Common myeloid progenitor, CD34-positive (primary cell): ENCODE data around the gene PCSK5.

Experiments used
- CTCF ChIA-PET: fragments of 350-600 bp; sonication (Branson Sonifier 250); formaldehyde crosslinking; loops from one replicate; lab custom pipeline; 2021; ENCODE audit warnings: antibody characterized with exemption; lab: Charles Lee
- POLR2A ChIA-PET: fragments of 350-600 bp; sonication (Branson Sonifier 250); formaldehyde crosslinking; loops from one replicate; lab custom pipeline; 2021; ENCODE audit warnings: antibody characterized with exemption; lab: Charles Lee
- DNase-seq, 3 donors: peaks; one replicate each; pipeline versions ENCODE4 v3.0.0 to v3.0.0-alpha.2; 2013
- H3K27ac ChIP-seq, 2 experiments: 1 replicate in 1 of 2; 2 replicates in 1 of 2; pipeline ENCODE4 v1.7.0; 2013; ENCODE audit warnings: inconsistent platforms in 2 of 2, low read length in 2 of 2, mild to moderate bottlenecking in 2 of 2, low read depth in 1 of 2, moderate library complexity in 1 of 2; ENCODE audit not compliant: severe bottlenecking in 2 of 2, insufficient read depth in 1 of 2, poor library complexity in 1 of 2
- H3K27me3 ChIP-seq, 5 experiments: replicated peaks in 2 of 5; 1 replicate in 3 of 5; 2 replicates in 2 of 5; pipeline versions ENCODE4 v1.6.1 to v1.7.0; 2013; ENCODE audit warnings: low read length in 4 of 5, mild to moderate bottlenecking in 2 of 5, moderate library complexity in 2 of 5, inconsistent platforms in 1 of 5; ENCODE audit not compliant: insufficient read depth in 5 of 5, control insufficient read depth in 4 of 5
- H3K36me3 ChIP-seq, 4 experiments: 1 replicate in 2 of 4; 2 replicates in 2 of 4; pipeline versions ENCODE4 v1.6.1 to v1.7.0; 2013; ENCODE audit warnings: low read length in 3 of 4, control low read depth in 1 of 4, mild to moderate bottlenecking in 1 of 4; ENCODE audit not compliant: control insufficient read depth in 4 of 4, insufficient read depth in 4 of 4
- H3K4me1 ChIP-seq, 4 experiments: 1 replicate in 3 of 4; 2 replicates in 1 of 4; pipeline versions ENCODE4 v1.6.1 to v1.7.1; 2013; ENCODE audit warnings: low read length in 3 of 4, mild to moderate bottlenecking in 3 of 4, control low read depth in 1 of 4, inconsistent platforms in 1 of 4, moderate library complexity in 1 of 4; ENCODE audit not compliant: control insufficient read depth in 4 of 4, insufficient read depth in 4 of 4; ENCODE audit errors: control extremely low read depth in 1 of 4
- H3K4me3 ChIP-seq, 7 experiments: 1 replicate in 4 of 7; 2 replicates in 3 of 7; pipeline versions ENCODE4 v1.5.1 to v1.7.0; 2013; ENCODE audit warnings: mild to moderate bottlenecking in 7 of 7, low read length in 6 of 7, moderate library complexity in 6 of 7, inconsistent platforms in 2 of 7, low read depth in 2 of 7, control low read depth in 1 of 7; ENCODE audit not compliant: insufficient read depth in 4 of 7, control insufficient read depth in 1 of 7; ENCODE audit errors: extremely low read depth in 1 of 7
- H3K9me3 ChIP-seq, 5 experiments: 1 replicate in 4 of 5; 2 replicates in 1 of 5; pipeline versions ENCODE4 v1.6.1 to v1.7.1; 2013; ENCODE audit warnings: low read length in 4 of 5, mild to moderate bottlenecking in 2 of 5, inconsistent platforms in 1 of 5, low read depth in 1 of 5, moderate library complexity in 1 of 5; ENCODE audit not compliant: control insufficient read depth in 4 of 5, insufficient read depth in 2 of 5; ENCODE audit errors: control extremely low read depth in 1 of 5
- WGBS: methylation state at CpG from one replicate; pipeline ENCODE4 v1.1.5; 2013; ENCODE audit not compliant: insufficient coverage; 5-methylcytosine and 5-hydroxymethylcytosine counted together

PCSK5 gene

GRCh38 chr9:75914002-75914401 is 23.5 kb downstream of the PCSK5 start:
- H3K27me3 ChIP-seq: no peaks in the 10 kb centered on the region
- no peaks in the 10 kb centered on the region for H3K36me3 ChIP-seq
- H3K4me3 ChIP-seq: no peak overlapping the region
- H3K27ac ChIP-seq: no peak overlapping the region
- no peaks in the 10 kb centered on the region for H3K9me3 ChIP-seq
- DNase-seq: no peak
- no peaks in the 10 kb centered on the region for H3K4me1 ChIP-seq
- ChIA-PET CTCF (no interaction called here), POLR2A (no interaction called here)
- 100% methylated on average over 2 of the region's 4 CpGs for WGBS

- H3K4me1 ChIP-seq: no peaks in the 10 kb centered on the region
- H3K27me3 ChIP-seq: no peaks in the 10 kb centered on the region
- POLR2A ChIA-PET: no interaction called here
- no peak overlapping the region for H3K4me3 ChIP-seq
- 100% methylated on average over 3 of the region's 4 CpGs for WGBS
- no peaks in the 10 kb centered on the region for H3K9me3 ChIP-seq
- no peak overlapping the region for H3K27ac ChIP-seq
- H3K36me3 ChIP-seq: no peaks in the 10 kb centered on the region
- CTCF ChIA-PET: interaction anchor here (0.7 kb wide), 1 partner anchor 23 kb away, joined by 3 read pairs; no protein-coding TSS in a partner anchor
- no peak for DNase-seq
Observed at GRCh38 chr9:75914883-75915452, 24.5 kb downstream of the PCSK5 start.

DNA sequence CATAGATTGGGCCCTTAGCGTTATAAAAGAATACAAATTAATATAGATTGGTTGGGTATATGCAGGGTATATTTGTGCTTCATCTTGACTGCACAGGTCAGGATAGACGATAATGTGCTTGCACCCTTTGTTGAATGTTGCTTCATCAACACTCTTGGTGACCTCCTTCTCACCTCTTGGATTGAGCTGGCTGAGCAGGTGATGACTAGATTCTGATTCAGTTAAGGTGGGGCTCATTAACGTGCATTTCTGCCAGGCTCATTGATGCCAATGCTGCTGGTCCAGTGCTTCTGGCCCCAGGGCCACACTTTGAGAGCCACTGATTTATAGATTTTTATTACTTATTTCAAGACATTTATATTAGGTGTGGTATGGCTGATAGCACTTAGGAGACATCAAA is 27.7 kb downstream of the PCSK5 start:
- Histone ChIP-seq H3K4me1 (no peaks in the 10 kb centered on the region), H3K27ac (no peak overlapping the region), H3K36me3 (no peaks in the 10 kb centered on the region), H3K9me3 (peaks cover 0 to 2% (median 0%) of the 10 kb centered on the region in 5 experiments), H3K27me3 (no peaks in the 10 kb centered on the region), H3K4me3 (no peak overlapping the region)
- CTCF ChIA-PET: no interaction called here
- DNase-seq: no peak
- 100% methylated on average over 1 of the region's 3 CpGs for WGBS
- POLR2A ChIA-PET: no interaction called here

- H3K9me3 ChIP-seq: peaks cover 0 to 2% (median 0%) of the 10 kb centered on the region in 5 experiments
- H3K27ac ChIP-seq: no peak overlapping the region
- ChIA-PET POLR2A (interaction anchor here (0.7 kb wide), 1 partner anchor 334 kb away, joined by 4 read pairs; no protein-coding TSS in a partner anchor), CTCF (no interaction called here)
- no peak for DNase-seq
- no peaks in the 10 kb centered on the region for H3K4me1 ChIP-seq
- no peak overlapping the region for H3K4me3 ChIP-seq
- no CpG with 5 or more reads among the region's 3 CpGs for WGBS
- no peaks in the 10 kb centered on the region for H3K36me3 ChIP-seq
- H3K27me3 ChIP-seq: no peaks in the 10 kb centered on the region
Observed at GRCh38 chr9:75918909-75919308, 28.4 kb downstream of the PCSK5 start.

- Histone ChIP-seq H3K27me3 (no peaks in the 10 kb centered on the region), H3K9me3 (peaks cover 0 to 2% (median 0%) of the 10 kb centered on the region in 5 experiments), H3K4me1 (no peaks in the 10 kb centered on the region), H3K27ac (no peak overlapping the region), H3K4me3 (no peak overlapping the region), H3K36me3 (no peaks in the 10 kb centered on the region)
- 94% methylated on average over 2 of the region's 5 CpGs for WGBS
- POLR2A ChIA-PET: no interaction called here
- DNase-seq: no peak
- CTCF ChIA-PET: interaction anchor here (0.7 to 1.2 kb wide), 2 partner anchors 10 kb away, joined by 3 read pairs; no protein-coding TSS in a partner anchor
Observed at GRCh38 chr9:75921391-75922127, 31.1 kb downstream of the PCSK5 start.

GRCh38 chr9:75926385-75926784 is 35.9 kb downstream of the PCSK5 start:
- DNase-seq: no peak
- CTCF ChIA-PET: no interaction called here
- peaks cover 0 to 2% (median 0%) of the 10 kb centered on the region in 5 experiments for H3K9me3 ChIP-seq
- H3K4me3 ChIP-seq: no peak overlapping the region
- POLR2A ChIA-PET: no interaction called here
- WGBS: no CpG with 5 or more reads among the region's 2 CpGs
- no peaks in the 10 kb centered on the region for H3K36me3 ChIP-seq
- peaks cover 0 to 2% (median 0%) of the 10 kb centered on the region in 4 experiments for H3K4me1 ChIP-seq
- H3K27ac ChIP-seq: no peak overlapping the region
- peaks cover 0 to 2% (median 0%) of the 10 kb centered on the region in 5 experiments for H3K27me3 ChIP-seq

- peaks cover 0 to 6% (median 0%) of the 10 kb centered on the region in 4 experiments for H3K4me1 ChIP-seq
- 92% methylated on average over 2 of the region's 2 CpGs for WGBS
- DNase-seq: no peak
- peaks cover 0 to 2% (median 0%) of the 10 kb centered on the region in 5 experiments for H3K27me3 ChIP-seq
- peaks cover 0 to 2% (median 0%) of the 10 kb centered on the region in 5 experiments for H3K9me3 ChIP-seq
- no peaks in the 10 kb centered on the region for H3K36me3 ChIP-seq
- ChIA-PET POLR2A (no interaction called here), CTCF (interaction anchor here (1.5 kb wide), 1 partner anchor 24 kb away, joined by 3 read pairs; no protein-coding TSS in a partner anchor)
- no peak overlapping the region for H3K27ac ChIP-seq
- no peak overlapping the region for H3K4me3 ChIP-seq
Observed at GRCh38 chr9:75927356-75927755, 36.9 kb downstream of the PCSK5 start.
